Erythroblast (primary cell): ENCODE results near the gene HNF4A.

Experiments
- DNase-seq, 2 experiments: peaks; one replicate each; lab custom pipeline; 2025; lab: John Stamatoyannopoulos, UW
- GATA1 ChIP-seq: IDR thresholded peaks from 2 replicates; pipeline ENCODE4 v1.6.1; 2011; ENCODE audit warnings: low read depth, mild to moderate bottlenecking, control low read depth, low read length, moderate library complexity
- POLR2A ChIP-seq: IDR thresholded peaks from 2 replicates; pipeline ENCODE4 v1.6.1; 2011; ENCODE audit warnings: mild to moderate bottlenecking, low read length

Gene HNF4A

DNA sequence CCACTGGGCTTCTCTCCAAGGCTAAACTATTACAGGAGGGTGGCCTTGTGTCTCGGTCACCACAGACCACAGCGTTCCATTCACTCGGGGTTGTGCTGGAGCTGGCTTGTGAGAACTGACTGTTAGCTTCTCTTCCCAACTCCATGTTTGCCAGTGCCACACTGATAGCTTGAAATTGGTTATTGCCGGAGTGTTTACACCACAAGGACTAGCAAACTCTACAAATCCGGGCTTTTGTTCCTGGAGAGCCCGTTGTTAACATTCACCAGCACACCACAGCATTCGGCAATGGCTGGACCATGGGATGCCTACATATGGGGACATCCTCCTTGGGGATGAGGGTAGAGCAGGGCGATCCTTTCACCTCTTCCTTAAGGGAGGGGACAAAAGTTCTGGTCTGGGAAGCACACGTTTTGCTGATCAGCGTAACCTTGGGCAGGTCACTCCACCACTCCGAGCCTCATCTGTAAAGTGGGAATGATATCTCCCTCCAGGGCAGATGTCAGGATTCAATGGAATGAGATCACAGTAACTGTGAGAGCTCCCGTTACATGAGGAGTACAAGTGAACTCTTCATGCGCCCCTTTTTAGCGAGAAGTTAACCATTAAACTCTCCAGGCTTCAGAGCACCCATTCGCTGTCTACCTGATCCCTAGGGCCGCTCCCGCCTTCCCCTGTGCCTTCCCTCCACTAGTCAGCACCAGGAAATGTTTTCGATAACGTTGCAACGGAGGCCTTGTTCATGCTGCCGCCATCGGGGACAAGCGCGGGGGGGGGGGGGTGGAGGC is 78.4 kb downstream of the HNF4A start:
- no peak for DNase-seq
- TF ChIP-seq GATA1 (no peak), POLR2A (no peak)

DNA sequence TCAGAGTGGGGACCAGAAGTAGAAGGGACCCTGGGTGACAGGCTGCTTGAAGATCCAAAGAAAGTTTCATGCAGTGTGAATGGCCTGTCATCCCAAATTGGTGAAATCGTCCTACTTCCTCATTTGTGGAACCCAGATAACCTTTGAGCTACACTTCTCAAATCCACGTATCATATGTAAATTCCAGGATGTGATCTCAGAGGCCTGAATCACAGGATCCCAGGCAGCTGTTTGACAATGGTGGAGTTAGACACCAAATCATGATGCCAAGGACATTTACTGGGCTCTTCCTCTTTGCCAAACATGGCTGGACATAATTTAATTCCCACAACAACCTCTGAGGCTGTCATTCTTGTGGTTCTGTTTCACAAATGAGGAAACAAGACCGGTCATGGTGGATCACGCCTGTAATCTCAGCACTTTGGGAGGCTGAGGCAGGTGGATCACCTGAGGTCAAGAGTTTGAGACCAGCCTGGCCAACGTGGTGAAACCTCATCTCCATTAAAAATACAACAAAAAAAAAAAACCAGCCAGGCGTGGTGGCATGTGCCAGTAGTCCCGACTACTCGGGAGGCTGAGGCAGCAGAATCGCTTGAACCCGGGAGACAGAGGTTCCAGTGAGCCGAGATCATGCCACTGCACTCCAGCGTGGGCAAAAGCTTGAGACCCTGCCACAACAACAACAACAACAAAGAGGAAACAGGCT is 80.3 kb downstream of the HNF4A start:
- no peak for TF ChIP-seq POLR2A
- no peak for TF ChIP-seq GATA1
- no peak for DNase-seq

DNA sequence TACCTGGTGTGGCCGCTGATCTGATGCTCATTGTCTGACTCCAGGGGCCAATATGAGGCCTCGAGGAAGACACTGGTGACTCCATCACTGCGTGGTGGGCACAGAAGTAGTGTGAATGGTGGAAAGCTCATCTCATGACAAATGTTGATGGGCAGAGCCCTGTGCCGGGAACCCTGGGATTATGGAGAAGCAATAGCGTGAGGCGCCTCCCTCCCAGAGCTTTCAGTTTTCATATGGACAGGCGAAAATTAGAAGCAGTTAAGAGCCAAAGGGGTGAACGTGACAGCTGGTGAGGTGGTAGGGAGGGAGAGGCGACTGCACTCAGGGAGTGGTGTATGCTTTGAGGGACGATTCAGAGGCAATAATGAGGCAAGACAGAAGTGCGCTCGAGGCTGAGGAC is 80.9 kb downstream of the HNF4A start:
- no peak for DNase-seq
- TF ChIP-seq GATA1, result no peak
- TF ChIP-seq POLR2A, result no peak

DNA sequence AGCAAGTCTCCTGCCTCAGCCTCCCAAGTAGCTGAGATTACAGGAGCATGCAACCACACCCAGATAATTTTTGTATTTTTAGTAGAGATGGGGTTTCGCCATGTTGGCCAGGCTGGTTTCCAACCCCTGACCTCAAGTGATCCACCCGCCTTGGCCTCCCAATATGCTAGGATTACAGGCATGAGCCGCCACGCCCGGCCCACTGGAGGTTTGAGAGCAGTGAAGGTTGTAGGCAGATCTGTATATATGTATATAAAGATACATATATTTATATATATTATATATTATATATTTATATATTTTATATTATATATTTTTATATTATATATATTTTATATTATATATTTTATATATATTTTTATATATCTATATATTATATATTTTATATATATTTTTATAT is 82.0 kb downstream of the HNF4A start:
- TF ChIP-seq GATA1 (no peak), POLR2A (no peak)

DNA sequence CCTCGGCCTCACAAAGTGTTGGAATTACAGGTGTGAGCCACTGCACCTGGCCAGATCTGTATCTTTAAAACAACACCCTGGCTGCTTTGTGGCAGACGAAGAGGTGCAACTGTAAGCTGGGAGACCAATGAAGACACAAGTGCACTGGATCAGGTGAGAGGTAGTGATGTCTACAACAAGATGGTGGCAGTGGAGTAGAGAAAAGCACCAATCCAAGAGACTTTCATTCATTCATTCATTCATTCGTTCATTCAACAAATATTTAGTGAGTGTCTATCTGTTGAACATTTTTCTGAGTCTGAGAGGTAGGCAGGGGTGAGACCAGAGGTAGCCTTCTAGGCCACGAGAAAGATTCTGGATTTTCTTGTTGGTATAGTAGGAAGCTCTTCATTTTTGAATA is 83.3 kb downstream of the HNF4A start:
- DNase-seq, result no peak
- TF ChIP-seq POLR2A (no peak), GATA1 (no peak)

More for the DNA sequence above, 82.0 kb downstream of the HNF4A start:
- DNase-seq, result peak; percentile 41 to 52

DNA sequence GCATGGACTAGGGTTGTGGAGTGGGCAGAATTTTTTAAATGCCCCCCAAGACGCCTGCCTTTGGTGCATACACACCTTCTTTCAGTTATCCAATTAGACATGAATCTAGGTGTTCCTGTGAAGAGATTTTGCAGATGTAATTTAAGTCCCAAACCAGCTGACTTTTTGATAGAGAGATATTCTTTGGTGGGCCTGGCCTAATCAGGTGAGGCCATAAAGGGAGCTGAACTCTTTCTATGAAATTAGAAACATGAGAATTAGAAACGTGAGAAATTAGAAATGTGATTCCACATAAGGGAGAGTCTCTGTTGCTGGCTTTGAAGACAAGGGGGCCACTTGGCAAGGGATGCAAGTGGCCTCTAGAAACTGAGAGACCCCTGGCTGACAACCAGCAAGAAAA is 83.8 kb downstream of the HNF4A start:
- TF ChIP-seq POLR2A (no peak), GATA1 (no peak)
- no peak for DNase-seq

DNA sequence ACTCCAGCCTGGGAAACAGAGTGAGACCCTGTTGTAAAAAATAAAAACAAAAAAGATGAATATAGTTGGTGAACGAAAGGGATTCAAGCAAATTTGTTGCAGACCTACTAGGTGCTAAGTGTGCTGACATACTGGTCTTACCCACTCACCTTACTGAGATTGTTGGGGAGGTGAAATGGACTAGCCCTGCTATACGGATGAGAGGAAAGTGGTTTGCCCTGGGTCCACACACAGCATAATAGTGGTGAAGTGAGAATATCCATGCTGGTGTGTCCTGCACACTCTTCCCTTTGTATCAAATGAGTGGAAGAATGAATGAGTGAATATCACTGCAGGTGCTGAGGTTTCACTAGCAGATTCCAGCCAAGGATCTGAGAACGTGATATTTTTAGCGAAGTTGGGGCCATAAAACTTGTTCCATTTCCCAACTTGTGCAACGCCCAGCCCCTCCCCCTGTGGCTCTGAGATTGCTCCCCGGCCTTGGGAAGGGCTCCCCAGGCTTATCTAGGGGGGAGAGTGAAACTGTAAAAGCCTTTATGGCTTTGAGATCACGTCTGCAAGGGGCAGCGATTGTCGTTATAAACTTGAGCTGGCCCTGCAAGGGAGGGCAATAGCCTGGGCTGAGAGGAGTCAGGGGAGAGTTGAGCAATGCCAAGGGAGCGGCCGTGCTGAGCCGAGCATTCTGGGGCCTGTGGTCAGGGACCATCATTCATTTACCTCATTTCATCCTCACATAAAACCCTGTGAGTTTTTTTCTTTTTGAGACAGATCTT is 87.0 kb downstream of the HNF4A start:
- no peak for TF ChIP-seq GATA1
- TF ChIP-seq POLR2A, result no peak
- DNase-seq, result no peak

DNA sequence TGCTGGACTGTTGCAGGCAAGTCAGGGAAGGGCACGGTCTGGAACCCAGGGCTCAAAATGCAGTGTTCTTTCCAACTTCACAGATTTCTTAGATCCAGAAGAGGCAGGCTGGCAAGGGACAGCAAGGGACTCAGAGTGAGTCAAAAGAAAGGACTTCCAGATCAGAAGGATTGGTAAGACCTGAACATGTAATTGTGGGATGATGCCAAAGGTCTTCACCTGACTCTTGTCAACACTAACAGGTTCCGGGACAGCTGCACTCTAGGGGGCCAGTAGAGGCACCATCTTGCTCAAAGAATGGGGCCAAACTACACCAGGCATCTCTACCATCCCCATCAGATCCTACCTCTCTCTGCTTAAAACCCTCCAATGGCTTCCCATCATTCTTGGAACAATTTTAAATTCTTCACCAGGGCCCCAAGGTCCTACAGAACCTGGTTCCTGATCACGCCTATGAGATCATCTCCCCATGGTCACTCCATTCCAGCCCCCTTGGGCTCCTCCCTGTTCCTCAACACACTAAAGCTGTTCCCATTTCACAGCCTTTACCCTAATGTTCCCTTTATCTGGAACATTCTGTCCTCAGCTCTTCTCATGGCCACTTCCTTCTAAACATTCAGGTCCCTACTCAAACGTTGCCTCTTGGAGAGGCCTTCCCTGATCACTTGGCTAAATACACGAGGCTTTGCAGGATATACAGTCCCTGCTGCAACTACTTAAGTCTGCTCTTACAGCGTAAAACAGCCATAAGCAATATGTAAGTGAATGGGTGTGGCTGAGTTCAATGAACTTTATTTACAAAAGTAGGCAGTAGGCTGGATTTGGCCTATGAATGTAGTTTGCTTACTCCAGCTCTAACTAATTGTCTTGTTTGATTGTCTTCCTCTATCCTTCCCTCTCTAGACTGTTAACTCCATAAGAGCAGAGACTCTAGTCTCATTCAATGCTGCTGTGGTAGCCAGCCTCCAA is 90.5 kb downstream of the HNF4A start:
- no peak for TF ChIP-seq GATA1
- no peak for TF ChIP-seq POLR2A
- DNase-seq, result no peak

DNA sequence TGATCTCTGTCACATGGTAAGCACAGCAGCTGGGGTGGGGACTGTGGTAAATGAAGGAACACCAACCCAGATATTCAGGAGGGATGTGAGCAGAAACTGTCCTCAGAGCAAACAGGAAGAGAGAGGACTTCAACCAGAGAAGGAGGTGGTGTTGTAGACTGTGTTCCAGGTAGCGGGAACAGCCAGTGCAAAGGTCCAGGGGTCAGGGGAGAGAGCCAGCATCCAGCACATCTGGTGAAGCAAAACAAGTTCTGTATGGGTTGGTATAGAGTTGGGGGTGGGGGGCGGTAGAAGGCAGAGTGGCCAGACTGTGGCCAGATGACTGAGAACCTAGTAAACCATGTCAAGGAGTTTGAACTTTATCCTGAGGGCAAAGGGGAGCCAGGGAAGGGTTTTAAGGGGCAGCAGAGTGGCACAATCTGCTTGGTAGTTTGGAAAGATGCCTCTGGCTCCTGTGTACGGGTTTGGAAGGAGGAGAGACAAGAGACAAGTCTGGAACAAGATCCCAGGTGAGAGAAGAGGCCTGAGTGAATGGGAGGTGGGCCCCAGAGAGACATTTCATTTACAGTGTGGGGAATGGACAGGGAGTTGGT is 92.4 kb downstream of the HNF4A start:
- TF ChIP-seq POLR2A (no peak), GATA1 (no peak)
- no peak for DNase-seq

DNA sequence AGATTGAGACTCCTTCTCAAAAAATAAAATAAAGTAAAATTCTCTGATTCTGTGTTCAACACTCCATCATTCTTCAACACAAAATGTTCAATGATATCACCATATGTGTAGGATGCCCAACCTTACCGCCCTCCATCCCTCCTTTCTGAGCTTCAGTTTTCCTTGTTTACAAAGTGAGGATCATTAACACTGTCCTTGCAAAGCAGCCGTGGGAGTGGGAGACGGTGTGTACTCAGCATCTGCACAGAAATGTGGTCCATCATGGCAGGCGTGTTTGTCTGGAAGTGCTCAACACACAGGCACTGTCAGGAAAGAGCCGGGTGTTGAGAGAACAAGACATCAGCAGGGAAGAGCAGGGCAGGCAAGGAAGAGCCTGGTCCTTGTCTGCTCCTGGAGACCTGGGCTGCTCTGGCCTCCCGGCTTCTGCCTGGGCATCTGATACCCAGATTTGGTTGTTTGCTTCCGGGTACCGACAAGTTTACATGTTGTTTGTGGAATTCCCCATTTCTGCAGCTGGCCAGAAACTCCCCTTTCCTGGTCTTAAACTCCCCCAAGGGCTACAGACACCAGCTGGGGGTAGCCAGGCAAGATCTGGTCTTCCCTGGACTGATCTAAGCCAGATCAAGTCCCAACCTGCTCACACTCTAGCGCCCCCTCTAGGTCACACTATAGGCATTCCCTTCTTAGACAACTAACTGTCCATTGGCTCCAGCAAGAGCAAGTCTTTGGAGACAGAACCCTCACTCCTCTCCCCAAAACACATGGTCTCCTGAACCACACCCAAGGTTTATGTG is 93.5 kb downstream of the HNF4A start:
- no peak for TF ChIP-seq POLR2A
- no peak for TF ChIP-seq GATA1
- DNase-seq, result peak; percentile 75 to 80

DNA sequence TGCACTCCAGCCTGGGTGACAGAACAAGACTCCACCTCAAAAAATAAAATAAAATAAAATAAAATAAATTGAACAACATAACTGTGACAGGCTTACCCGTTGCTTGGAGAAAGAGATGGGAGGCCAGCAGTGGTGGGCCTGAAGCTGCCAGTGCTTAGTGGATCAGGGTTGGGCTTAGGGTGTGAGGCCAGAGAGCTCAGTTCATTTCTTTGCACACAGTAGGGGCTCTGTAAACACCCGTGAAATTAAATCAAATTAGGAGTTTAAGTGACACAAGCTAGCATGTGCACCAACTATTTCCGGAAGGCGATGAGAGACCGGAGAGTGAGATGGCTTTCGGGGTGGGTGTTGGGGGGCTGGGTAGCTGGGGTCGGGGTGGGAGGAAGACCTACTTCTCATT is 94.4 kb downstream of the HNF4A start:
- no peak for DNase-seq
- TF ChIP-seq POLR2A (no peak), GATA1 (no peak)
